Hepatocyte (in vitro differentiated cells): ENCODE measurements around the gene OR7A17. TPM values are rescaled to one million over a fixed set of nuclear protein-coding genes. Genes with fewer than 3 reads are reported as not detected.

Experiments
- DNase-seq: peaks from one replicate; pipeline ENCODE4 v3.0.0-alpha.2; 2016; ENCODE audit warnings: low spot score
- H2AFZ ChIP-seq: fragments of 200-600 bp; sonication (generic); 2 replicates; pipeline ENCODE4 v1.6.0; 2016; ENCODE audit warnings: antibody characterized with exemption, mild to moderate bottlenecking
- H3K27ac ChIP-seq: fragments of 200-600 bp; sonication (generic); 2 replicates; pipeline ENCODE4 v1.5.1; 2016; ENCODE audit warnings: mild to moderate bottlenecking
- H3K27me3 ChIP-seq: fragments of 200-600 bp; sonication (generic); 2 replicates; pipeline ENCODE4 v1.6.1; 2016
- H3K36me3 ChIP-seq: fragments of 200-600 bp; sonication (generic); replicated peaks from 2 replicates; pipeline ENCODE4 v1.5.1; 2016; ENCODE audit warnings: low read depth; ENCODE audit not compliant: insufficient read depth
- H3K4me1 ChIP-seq: fragments of 200-600 bp; sonication (generic); 2 replicates; pipeline ENCODE4 v1.5.1; 2016; ENCODE audit warnings: mild to moderate bottlenecking, moderate library complexity; ENCODE audit not compliant: insufficient read depth
- H3K4me2 ChIP-seq: fragments of 200-600 bp; sonication (generic); 2 replicates; pipeline ENCODE4 v1.6.0; 2016
- H3K4me3 ChIP-seq: fragments of 200-600 bp; sonication (generic); 2 replicates; pipeline ENCODE4 v1.5.1; 2016; ENCODE audit warnings: mild to moderate bottlenecking
- H3K79me2 ChIP-seq: fragments of 200-600 bp; sonication (generic); 2 replicates; pipeline ENCODE4 v1.6.0; 2017; ENCODE audit warnings: mild to moderate bottlenecking
- H3K9me2 ChIP-seq: fragments of 200-600 bp; sonication (generic); replicated peaks from 2 replicates; pipeline ENCODE4 v1.6.0; 2017; ENCODE audit warnings: mild to moderate bottlenecking; ENCODE audit not compliant: insufficient read depth
- H3K9me3 ChIP-seq: fragments of 200-600 bp; sonication (generic); 2 replicates; pipeline ENCODE4 v1.5.1; 2016; ENCODE audit warnings: low read depth, mild to moderate bottlenecking
- H4K20me1 ChIP-seq: fragments of 200-600 bp; sonication (generic); 2 replicates; pipeline ENCODE4 v1.6.0; 2016; ENCODE audit warnings: mild to moderate bottlenecking; ENCODE audit not compliant: insufficient read depth, poor library complexity, severe bottlenecking
- EZH2 ChIP-seq: fragments of 200-600 bp; sonication (generic); IDR thresholded peaks from 2 replicates; pipeline ENCODE4 v1.6.1; 2016; ENCODE audit warnings: antibody characterized with exemption, mild to moderate bottlenecking, borderline replicate concordance
- EZH2phosphoT487 ChIP-seq: fragments of 200-600 bp; sonication (generic); IDR thresholded peaks from one replicate; pipeline ENCODE4 v1.6.1; 2018; ENCODE audit warnings: antibody characterized with exemption, mild to moderate bottlenecking, low read depth, moderate library complexity; ENCODE audit not compliant: unreplicated experiment, severe bottlenecking
- WGBS: methylation state at CpG from one replicate; pipeline ENCODE4 v1.1.6; 2016; ENCODE audit warnings: low lambda C conversion rate; ENCODE audit errors: missing lambda C conversion rate; 5-methylcytosine and 5-hydroxymethylcytosine counted together
- polyA plus RNA-seq: library from polyadenylated mRNA; unstranded; fragments of >200 nt; fragmentation: Nextera tagmentation; extraction: Ambion mirVana; gene quantifications from 2 replicates; pipeline ENCODE4 v1.2.1, GENCODE V29; 2016
- small RNA-seq: library from RNA; depleted of rRNA; stranded (forward); fragments of <200 nt; gene quantifications from one replicate; pipeline ENCODE3, GENCODE V24; 2014
- total RNA-seq: library from RNA; depleted of rRNA; stranded (reverse); fragments of >200 nt; gene quantifications from 2 replicates; pipeline ENCODE4 v1.2.3, GENCODE V29; 2014
- TF ChIP-seq, protein P1 (sequence below): fragments of 200-600 bp; sonication (generic); IDR thresholded peaks from 2 replicates; pipeline ENCODE4 v1.5.1; 2016; ENCODE audit warnings: antibody characterized with exemption, mild to moderate bottlenecking; ENCODE audit not compliant: poor library complexity

Gene OR7A17
- total and polyA plus RNA-seq, 2 experiments from 2014 or later: not detected

GRCh38 chr19:14837391-14837790, 48.5 kb downstream of the OR7A17 start:
- Histone ChIP-seq H3K9me3 (no peaks in the 10 kb centered on the region), H2AFZ (no peak overlapping the region), H4K20me1 (no peaks in the 10 kb centered on the region), H3K4me2 (no peak overlapping the region), H3K9me2 (no peaks in the 10 kb centered on the region), H3K4me1 (no peaks in the 10 kb centered on the region), H3K27ac (no peak overlapping the region), H3K79me2 (no peaks in the 10 kb centered on the region), H3K36me3 (no peaks in the 10 kb centered on the region), H3K27me3 (no peaks in the 10 kb centered on the region), H3K4me3 (no peak overlapping the region)
- no peak for DNase-seq
- TF ChIP-seq, protein P1, sequence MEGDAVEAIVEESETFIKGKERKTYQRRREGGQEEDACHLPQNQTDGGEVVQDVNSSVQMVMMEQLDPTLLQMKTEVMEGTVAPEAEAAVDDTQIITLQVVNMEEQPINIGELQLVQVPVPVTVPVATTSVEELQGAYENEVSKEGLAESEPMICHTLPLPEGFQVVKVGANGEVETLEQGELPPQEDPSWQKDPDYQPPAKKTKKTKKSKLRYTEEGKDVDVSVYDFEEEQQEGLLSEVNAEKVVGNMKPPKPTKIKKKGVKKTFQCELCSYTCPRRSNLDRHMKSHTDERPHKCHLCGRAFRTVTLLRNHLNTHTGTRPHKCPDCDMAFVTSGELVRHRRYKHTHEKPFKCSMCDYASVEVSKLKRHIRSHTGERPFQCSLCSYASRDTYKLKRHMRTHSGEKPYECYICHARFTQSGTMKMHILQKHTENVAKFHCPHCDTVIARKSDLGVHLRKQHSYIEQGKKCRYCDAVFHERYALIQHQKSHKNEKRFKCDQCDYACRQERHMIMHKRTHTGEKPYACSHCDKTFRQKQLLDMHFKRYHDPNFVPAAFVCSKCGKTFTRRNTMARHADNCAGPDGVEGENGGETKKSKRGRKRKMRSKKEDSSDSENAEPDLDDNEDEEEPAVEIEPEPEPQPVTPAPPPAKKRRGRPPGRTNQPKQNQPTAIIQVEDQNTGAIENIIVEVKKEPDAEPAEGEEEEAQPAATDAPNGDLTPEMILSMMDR: no peak
- TF ChIP-seq EZH2phosphoT487: no peak
- no peak for TF ChIP-seq EZH2
- 52% methylated on average over 4 of the region's 4 CpGs for WGBS

GRCh38 chr19:14835011-14835410, 50.9 kb downstream of the OR7A17 start, which contains the start of the genes OR7A5 and OR7C1:
Gene OR7A5, minus strand, starts transcription at chr19:14835185. Its CDS starts 6,944 bp downstream, at chr19:14828241.
Gene OR7C1, minus strand, starts transcription at chr19:14835185. Its CDS starts 35,049 bp downstream, at chr19:14800136.
- no peak for DNase-seq
- H3K79me2 ChIP-seq: no peaks in the 10 kb centered on the region
- H3K36me3 ChIP-seq: no peaks in the 10 kb centered on the region
- no peak within 1 kb of the TSS for H3K4me2 ChIP-seq
- H3K4me3 ChIP-seq: no peak within 1 kb of the TSS
- no peaks in the 10 kb centered on the region for H4K20me1 ChIP-seq
- no peak within 1 kb of the TSS for H3K27ac ChIP-seq
- no peaks in the 10 kb centered on the region for H3K27me3 ChIP-seq
- H3K4me1 ChIP-seq: no peaks in the 10 kb centered on the region
- no peaks in the 10 kb centered on the region for H3K9me2 ChIP-seq
- TF ChIP-seq EZH2 (no peak), EZH2phosphoT487 (no peak)
- TF ChIP-seq, protein P1: no peak
- no peak within 1 kb of the TSS for H2AFZ ChIP-seq
- 67% methylated on average over 1 of the region's 1 CpG for WGBS
- no peaks in the 10 kb centered on the region for H3K9me3 ChIP-seq

DNA sequence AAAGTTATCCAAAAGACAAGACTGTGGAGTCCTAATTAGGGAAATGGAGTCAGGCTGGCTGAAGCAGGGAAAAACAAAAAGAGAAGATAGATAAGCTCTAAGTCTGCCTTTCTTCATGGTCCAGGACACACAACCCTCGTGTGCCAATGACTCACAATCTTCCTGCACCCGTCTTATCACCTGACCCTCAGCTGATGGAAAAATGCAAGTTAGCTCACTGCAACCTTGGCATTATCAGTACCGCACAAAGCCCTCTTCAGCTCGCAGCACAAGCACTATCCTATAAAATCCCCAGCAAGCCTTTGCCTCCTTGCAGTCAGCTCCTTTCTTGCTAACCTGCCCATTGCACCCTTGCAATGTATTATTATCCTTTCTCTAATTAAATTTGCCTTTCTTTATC, 55.2 kb downstream of the OR7A17 start:
- WGBS: 66% methylated on average over 4 of the region's 4 CpGs

More for the DNA sequence above, 55.2 kb downstream of the OR7A17 start:
- Histone ChIP-seq H3K27me3 (no peaks in the 10 kb centered on the region), H3K4me3 (no peak overlapping the region), H3K4me1 (no peaks in the 10 kb centered on the region), H3K9me3 (no peaks in the 10 kb centered on the region), H3K27ac (no peak overlapping the region), H3K4me2 (no peak overlapping the region), H4K20me1 (no peaks in the 10 kb centered on the region), H3K79me2 (no peaks in the 10 kb centered on the region), H3K9me2 (no peaks in the 10 kb centered on the region), H3K36me3 (no peaks in the 10 kb centered on the region), H2AFZ (no peak overlapping the region)
- TF ChIP-seq, protein P1: no peak
- TF ChIP-seq EZH2phosphoT487 (no peak), EZH2 (no peak)
- DNase-seq: no peak

Small RNAs within 50 kb of the gene (small RNA-seq; reads per million reads assigned to genes)
- not detected for gene OR7A18P

Other genes with a start within 250 kb of the OR7A17 start
- gene ADGRE3, start 211.3 kb downstream of the OR7A17 start, total RNA-seq: not detected in 2 replicates
- not detected in 2 replicates for gene ADGRE3, start 211.3 kb downstream of the OR7A17 start, polyA plus RNA-seq
- 15.7 and 21.9 TPM in 2 replicates for gene ZNF333, start 196.1 kb downstream of the OR7A17 start, total RNA-seq
- 7.1 TPM in 2 replicates for gene ZNF333, start 196.1 kb downstream of the OR7A17 start, polyA plus RNA-seq
- 0.16 and 0.57 TPM in 2 replicates for gene ADGRE2, start 107.6 kb downstream of the OR7A17 start, total RNA-seq
- gene ADGRE2, start 107.6 kb downstream of the OR7A17 start, polyA plus RNA-seq: 2.1 and 3.2 TPM in 2 replicates
- gene OR7A5, start 50.9 kb downstream of the OR7A17 start, total RNA-seq: not detected in 2 replicates
- 0.12 TPM in 1 of 2 replicates, not detected in the other for gene OR7A5, start 50.9 kb downstream of the OR7A17 start, polyA plus RNA-seq
- 0.03 TPM in 1 of 2 replicates, not detected in the other for gene OR7C1, start 50.9 kb downstream of the OR7A17 start, total RNA-seq
- gene OR7C1, start 50.9 kb downstream of the OR7A17 start, polyA plus RNA-seq: 0.02 and 1.2 TPM in 2 replicates
- not detected in 2 replicates for gene OR7A10, start 37.2 kb downstream of the OR7A17 start, total RNA-seq
- not detected in 2 replicates for gene OR7A10, start 37.2 kb downstream of the OR7A17 start, polyA plus RNA-seq
- not detected in 2 replicates for gene OR7C2, start 55.4 kb upstream of the OR7A17 start, total RNA-seq
- gene OR7C2, start 55.4 kb upstream of the OR7A17 start, polyA plus RNA-seq: not detected in 2 replicates
- 1.2 and 8.1 TPM in 2 replicates for gene SLC1A6, start 93.7 kb upstream of the OR7A17 start, total RNA-seq
- 4.6 and 7.1 TPM in 2 replicates for gene SLC1A6, start 93.7 kb upstream of the OR7A17 start, polyA plus RNA-seq
- gene CASP14, start 163.3 kb upstream of the OR7A17 start, total RNA-seq: not detected in 2 replicates
- gene CASP14, start 163.3 kb upstream of the OR7A17 start, polyA plus RNA-seq: not detected in 2 replicates
- not detected in 2 replicates for gene OR1I1, start 196.1 kb upstream of the OR7A17 start, total RNA-seq
- not detected in 2 replicates for gene OR1I1, start 196.1 kb upstream of the OR7A17 start, polyA plus RNA-seq
- 14.5 and 17.8 TPM in 2 replicates for gene SYDE1, start 221.3 kb upstream of the OR7A17 start, total RNA-seq
- 15.2 and 18.5 TPM in 2 replicates for gene SYDE1, start 221.3 kb upstream of the OR7A17 start, polyA plus RNA-seq